Fibroblast of skin of abdomen (primary cell): ENCODE results near the gene IFIT2.
"Not testable (repeated sequence)": the region's sequence is repeated elsewhere in the genome, so short reads cannot be mapped to it uniquely, and the experiment has no call there.

Experiments used
- DNase-seq: peaks from one replicate; pipeline ENCODE4 v3.0.0-alpha.2; 2013

The IFIT2 gene

DNA sequence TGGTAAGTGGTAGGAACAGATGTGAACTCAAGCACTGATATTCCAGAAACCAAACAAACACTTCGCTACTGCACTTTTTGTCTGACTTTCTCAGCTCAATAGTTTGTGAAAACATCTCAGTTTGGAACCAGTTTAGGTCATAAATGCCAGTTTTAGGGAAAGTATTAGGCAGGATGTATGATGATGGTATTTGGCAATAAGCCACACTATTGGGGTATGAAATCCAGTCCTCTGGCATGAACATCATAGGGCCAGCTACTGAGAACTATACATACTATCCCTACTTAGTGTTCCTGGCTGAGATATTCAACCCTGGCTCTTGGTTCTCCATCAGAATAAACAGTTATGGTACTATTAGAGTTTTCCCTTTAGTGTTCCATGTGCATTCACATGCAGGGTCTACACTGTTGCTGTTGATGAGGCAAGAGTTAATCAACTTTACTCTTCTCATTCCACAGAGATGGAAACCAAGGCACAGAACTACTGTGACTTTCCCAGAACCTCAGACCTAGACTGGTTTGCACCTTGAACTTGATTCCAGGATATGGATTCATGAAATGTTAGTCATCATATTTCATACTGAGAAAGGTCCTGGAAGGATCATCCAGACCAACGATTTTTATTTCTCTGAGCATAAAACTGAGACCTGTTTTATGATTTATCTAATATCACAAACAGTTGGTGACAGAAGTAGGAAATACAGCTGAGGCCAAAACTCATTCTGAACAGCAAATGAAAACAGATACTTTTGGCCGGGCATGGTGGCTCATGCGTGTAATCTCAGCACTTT is 20.0 kb upstream of the IFIT2 start:
- no peak for DNase-seq

- DNase-seq = peak; percentile 56
Measured at GRCh38 chr10:89283025-89283935, 18.6 kb upstream of the IFIT2 start.

DNA sequence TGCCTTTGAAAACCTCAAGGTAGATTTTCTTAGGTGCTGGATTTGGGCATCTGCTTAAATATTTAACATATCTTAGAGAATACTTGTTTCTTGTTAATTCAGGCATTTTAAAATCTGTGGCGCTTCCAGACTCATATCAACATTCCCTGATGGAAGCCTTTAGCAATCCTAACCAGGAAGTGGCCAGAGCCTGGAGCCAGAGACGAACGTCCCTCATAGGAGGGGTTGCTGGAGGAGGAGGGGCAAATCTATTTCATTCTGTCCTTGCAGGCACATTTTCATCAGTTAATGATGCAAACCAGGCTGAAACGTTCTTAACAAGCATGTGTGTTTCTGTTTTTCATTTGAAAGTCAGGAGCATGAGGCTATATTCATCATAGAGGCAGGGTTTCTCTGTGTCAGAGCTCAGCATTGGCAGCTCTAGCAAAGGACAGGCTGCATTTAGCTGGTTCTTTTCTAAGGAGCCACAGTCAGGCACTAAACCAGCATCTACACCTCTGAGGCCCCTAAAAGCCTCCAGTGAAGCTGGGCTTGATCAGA is 17.8 kb upstream of the IFIT2 start:
- peak; percentile 96 for DNase-seq

DNA sequence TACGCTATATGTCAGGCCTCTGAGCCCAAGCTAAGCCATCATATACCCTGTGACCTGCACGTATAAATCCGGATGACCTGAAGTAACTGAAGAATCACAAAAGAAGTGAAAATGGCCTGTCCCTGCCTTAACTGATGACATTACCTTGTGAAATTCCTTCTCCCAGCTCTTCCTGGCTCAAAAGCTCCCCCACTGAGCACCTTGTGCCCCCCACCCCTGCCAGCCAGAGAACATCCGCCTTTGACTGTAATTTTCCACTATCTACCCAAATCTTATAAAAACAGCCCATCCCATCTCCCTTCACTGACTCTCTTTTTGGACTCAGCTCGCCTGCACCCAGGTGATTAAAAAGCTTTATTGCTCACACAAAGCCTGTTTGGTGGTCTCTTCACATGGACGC is 17.1 kb upstream of the IFIT2 start:
- not testable (repeated sequence) for DNase-seq

- DNase-seq = peak; percentile 72
Measured at GRCh38 chr10:89285303-89285702, 16.5 kb upstream of the IFIT2 start.

DNA sequence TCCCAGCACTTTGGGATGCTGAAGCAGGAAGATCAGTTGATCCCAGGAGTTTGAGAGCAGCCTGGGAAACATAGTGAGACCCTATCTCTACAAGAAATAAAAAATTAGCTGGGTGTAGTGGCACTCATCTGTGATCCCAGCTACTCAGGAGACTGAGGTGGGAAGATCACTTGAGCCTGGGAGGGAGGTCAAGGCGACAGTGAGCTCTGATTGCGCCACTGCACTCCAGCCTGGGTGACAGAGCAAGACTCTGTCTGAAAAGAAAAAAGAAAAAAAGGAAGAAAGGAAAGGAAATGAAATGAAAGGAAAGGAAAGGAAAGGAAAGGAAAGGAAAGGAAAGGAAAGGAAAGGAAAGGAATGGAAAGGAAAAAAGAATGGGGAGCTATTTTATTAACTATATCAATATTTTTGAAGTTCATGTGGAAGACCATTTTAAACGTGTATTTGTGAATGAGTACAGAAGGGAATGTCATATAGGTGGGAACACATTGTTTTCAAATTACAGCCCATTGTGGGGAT is 7.1 kb upstream of the IFIT2 start:
- DNase-seq = no peak

- DNase-seq = peak; percentile 85
Measured at GRCh38 chr10:89295597-89295996, 6.2 kb upstream of the IFIT2 start.

- DNase-seq = peak; percentile 41
Measured at GRCh38 chr10:89296220-89296648, 5.6 kb upstream of the IFIT2 start.

- no peak for DNase-seq
Measured at GRCh38 chr10:89297356-89297755, 4.5 kb upstream of the IFIT2 start.

DNA sequence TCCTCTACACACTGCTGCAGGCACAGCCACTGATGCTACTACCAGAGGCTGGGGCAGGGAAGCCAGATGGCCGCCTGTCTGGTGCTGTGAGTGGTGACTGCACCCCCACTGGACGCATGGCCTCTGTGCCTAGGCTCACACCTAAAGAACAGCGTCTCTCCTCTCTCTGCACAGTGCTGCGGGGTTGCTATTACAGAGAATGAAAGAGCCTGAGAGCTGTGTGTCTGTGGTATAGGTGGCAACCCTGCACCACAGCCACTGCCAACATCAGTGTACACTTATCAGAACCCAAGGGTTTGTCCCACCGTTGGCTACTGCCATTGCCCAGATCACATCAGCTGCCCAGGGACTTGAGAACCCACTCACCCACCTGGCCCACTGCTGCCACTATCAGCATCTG is 4.1 kb upstream of the IFIT2 start:
- DNase-seq = no peak

- DNase-seq = no peak
Measured at GRCh38 chr10:89299031-89299430, 2.8 kb upstream of the IFIT2 start.

GRCh38 chr10:89301232-89301631 is 614 bp upstream of the IFIT2 start:
- peak; percentile 28 for DNase-seq

- DNase-seq = no peak
Measured at GRCh38 chr10:89302625-89303024, 779 bp downstream of the IFIT2 start.

- DNase-seq = no peak
Measured at GRCh38 chr10:89303161-89303560, 1.3 kb downstream of the IFIT2 start.

DNA sequence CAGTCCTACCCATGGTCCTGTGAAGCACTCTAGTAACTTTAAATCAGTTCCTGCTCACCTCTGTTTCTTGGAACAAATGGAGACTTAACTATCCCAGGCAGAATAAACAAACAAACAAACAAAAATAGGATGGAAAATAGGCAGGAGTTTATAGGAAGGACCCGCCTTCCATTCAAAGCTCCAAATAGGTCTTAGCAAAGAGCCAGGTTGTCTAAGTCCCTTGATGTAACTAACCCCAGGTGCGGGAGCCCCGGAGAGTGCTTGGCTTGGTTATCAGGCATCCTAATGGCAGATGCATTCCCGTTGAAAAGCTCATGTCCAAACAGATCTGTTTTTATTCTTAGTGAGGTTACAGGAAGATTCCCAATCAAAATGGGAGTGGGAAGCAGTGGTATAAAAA is 2.2 kb downstream of the IFIT2 start:
- DNase-seq = no peak

DNA sequence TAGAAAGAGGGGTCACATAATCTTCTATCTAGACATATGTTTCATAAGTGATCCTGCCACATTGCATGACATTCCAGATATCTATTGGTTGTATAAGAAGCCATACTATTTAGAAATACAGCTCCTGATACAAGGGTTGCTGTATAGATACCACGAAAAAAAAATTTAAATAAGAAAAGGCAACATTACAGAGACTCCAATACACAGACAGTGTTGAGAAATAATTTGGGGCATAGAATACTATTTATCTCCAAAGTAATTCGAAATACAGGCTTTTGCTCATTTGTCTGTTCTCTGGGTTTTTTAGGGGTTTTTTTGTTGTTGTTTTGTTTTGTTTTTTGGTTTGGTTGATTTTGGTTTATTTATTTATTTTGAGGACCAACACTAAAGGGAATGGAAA is 2.6 kb downstream of the IFIT2 start:
- no peak for DNase-seq

GRCh38 chr10:89304925-89305324 is 3.1 kb downstream of the IFIT2 start:
- DNase-seq = no peak

GRCh38 chr10:89305766-89306433 is 4.1 kb downstream of the IFIT2 start:
- DNase-seq = no peak

DNA sequence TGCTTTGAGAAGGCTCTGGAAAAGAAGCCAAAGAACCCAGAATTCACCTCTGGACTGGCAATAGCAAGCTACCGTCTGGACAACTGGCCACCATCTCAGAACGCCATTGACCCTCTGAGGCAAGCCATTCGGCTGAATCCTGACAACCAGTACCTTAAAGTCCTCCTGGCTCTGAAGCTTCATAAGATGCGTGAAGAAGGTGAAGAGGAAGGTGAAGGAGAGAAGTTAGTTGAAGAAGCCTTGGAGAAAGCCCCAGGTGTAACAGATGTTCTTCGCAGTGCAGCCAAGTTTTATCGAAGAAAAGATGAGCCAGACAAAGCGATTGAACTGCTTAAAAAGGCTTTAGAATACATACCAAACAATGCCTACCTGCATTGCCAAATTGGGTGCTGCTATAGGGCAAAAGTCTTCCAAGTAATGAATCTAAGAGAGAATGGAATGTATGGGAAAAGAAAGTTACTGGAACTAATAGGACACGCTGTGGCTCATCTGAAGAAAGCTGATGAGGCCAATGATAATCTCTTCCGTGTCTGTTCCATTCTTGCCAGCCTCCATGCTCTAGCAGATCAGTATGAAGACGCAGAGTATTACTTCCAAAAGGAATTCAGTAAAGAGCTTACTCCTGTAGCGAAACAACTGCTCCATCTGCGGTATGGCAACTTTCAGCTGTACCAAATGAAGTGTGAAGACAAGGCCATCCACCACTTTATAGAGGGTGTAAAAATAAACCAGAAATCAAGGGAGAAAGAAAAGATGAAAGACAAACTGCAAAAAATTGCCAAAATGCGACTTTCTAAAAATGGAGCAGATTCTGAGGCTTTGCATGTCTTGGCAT is 4.8 kb downstream of the IFIT2 start:
- DNase-seq = no peak

DNA sequence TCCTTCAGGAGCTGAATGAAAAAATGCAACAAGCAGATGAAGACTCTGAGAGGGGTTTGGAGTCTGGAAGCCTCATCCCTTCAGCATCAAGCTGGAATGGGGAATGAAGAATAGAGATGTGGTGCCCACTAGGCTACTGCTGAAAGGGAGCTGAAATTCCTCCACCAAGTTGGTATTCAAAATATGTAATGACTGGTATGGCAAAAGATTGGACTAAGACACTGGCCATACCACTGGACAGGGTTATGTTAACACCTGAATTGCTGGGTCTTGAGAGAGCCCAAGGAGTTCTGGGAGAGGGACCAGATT is 5.4 kb downstream of the IFIT2 start:
- DNase-seq = peak; percentile 17

GRCh38 chr10:89308266-89308665 is 6.4 kb downstream of the IFIT2 start:
- no peak for DNase-seq

GRCh38 chr10:89308736-89309135 is 6.9 kb downstream of the IFIT2 start:
- no peak for DNase-seq
